ENCODE results near the gene CILP.

CILP gene

DNA sequence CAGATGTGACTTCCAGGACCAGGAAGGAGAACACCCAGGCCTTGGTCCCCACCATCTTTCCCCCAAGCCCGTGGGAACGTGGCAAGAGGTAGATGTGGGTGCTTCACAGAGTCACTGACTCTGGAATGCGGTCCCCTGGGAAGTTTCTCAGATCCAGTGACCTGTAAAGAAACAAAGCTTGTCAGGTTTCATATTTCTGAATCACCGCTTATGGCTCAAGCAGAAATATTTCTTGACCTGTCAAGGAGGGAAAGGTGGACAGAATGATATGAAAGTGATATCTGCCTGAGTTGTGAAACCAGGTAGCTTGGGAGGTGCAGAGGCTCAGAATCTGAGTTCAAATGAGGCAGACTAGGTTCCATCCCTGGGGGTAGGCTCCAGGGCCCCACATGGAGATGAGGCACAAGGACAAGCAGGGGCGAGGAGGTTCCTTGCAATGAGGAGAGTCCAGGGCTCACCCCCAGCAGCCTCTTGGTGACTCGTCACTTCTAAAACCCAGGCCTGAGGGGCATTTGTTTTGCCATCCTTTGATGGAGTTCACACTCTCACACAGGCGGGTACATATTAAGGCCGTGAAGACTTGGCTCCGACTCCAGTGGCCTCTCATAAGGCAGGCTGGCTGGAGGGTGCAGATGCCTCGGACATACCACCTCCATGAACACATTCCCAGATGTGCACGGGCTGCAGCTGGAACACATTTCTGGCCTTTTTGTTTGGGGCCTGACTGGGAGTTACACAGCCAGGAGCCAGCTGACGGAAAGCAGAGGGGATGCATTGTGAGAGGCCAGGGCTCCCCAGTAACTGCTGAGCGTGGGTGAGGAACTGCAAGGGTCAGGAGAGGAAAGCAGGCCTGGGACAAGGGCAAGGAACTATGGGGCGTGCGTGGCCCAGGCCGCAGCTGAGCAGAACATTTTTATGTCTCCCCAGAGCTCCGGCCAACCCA lies 1.3 kb downstream of the CILP start:
- Histone ChIP-seq H3K4me3 (ENCODE audit: low read depth in 1 of 5, low read length in 5 of 5) (peak overlapping the region in 2 of 5 donors; percentile 45 to 47), H3K9me3 (ENCODE audit: control insufficient read depth in 5 of 5, low read length in 5 of 5) (no peaks in the 10 kb centered on the region), H3K27ac (ENCODE audit: low read depth, low read length) (peak overlapping the region; percentile 30), H3K36me3 (ENCODE audit: control insufficient read depth in 5 of 5, insufficient read depth in 5 of 5, low read length in 5 of 5) (no peaks in the 10 kb centered on the region), H3K9ac (ENCODE audit: low read length in 5 of 5) (no peak overlapping the region), H3K27me3 (ENCODE audit: control insufficient read depth in 5 of 5, insufficient read depth in 4 of 5, low read length in 5 of 5) (no peaks in the 10 kb centered on the region), H3K4me1 (ENCODE audit: control insufficient read depth in 5 of 5, insufficient read depth in 5 of 5, low read length in 5 of 5) (peaks cover 6 to 33% (median 21%) of the 10 kb centered on the region in 5 donors)

DNA sequence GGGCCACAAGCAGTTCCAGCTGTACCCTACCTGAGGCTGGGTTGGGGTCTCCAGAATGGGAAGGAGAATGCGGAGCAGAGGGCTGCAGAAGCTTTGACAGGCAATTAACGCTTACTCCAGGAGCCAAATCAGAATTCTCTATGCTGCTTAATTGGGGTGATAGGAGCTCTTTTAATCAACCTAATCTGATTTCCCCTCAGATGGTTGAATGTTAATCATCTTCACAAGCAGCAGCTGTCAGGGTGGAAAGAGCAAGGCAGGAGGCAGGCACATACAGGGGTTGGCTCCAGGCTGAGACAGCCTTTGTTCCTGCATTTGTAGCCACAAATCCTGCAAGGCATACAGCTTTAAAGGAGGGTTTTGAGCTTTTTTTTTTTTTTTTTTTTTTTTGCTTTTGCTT lies 2.6 kb downstream of the CILP start:
- no peaks in the 10 kb centered on the region for H3K27me3 ChIP-seq (ENCODE audit: control insufficient read depth in 5 of 5, insufficient read depth in 4 of 5, low read length in 5 of 5)
- H3K9me3 ChIP-seq (ENCODE audit: control insufficient read depth in 5 of 5, low read length in 5 of 5), result no peaks in the 10 kb centered on the region
- H3K9ac ChIP-seq (ENCODE audit: low read length in 5 of 5), result no peak overlapping the region
- H3K36me3 ChIP-seq (ENCODE audit: control insufficient read depth in 5 of 5, insufficient read depth in 5 of 5, low read length in 5 of 5), result no peaks in the 10 kb centered on the region
- H3K4me3 ChIP-seq (ENCODE audit: low read depth in 1 of 5, low read length in 5 of 5), result no peak overlapping the region
- no peak overlapping the region for H3K27ac ChIP-seq (ENCODE audit: low read depth, low read length)
- H3K4me1 ChIP-seq (ENCODE audit: control insufficient read depth in 5 of 5, insufficient read depth in 5 of 5, low read length in 5 of 5), result peaks cover 6 to 29% (median 20%) of the 10 kb centered on the region in 5 donors

DNA sequence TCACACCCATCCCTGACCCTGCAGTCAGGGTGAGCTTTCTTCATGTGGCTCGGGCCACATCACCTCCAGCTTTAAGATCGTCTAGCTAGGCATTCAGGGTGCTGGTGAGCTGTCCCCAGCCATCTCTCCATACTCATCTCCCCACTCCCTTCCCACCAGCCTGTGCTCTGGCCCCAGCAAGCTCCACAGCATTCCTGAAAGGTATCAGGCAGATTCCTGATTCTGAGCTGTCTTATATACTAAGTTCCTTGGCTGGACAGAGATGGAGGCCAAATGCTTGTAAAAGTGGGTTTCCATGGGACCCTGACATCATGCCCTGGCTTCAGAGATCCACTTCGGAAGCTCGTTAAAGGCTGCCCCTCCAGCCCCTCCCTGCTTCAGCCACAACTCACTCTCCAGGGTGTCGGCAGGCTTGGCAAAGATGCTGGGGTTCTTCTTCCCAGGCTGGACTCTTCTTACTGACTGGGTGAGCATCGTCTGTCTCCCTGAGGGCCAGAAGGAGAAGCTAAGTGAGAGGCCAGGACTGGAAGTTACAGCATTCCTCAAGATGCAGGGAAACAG lies 3.9 kb downstream of the CILP start:
- Histone ChIP-seq H3K9ac (ENCODE audit: low read length in 5 of 5) (no peak overlapping the region), H3K9me3 (ENCODE audit: control insufficient read depth in 5 of 5, low read length in 5 of 5) (no peaks in the 10 kb centered on the region), H3K36me3 (ENCODE audit: control insufficient read depth in 5 of 5, insufficient read depth in 5 of 5, low read length in 5 of 5) (no peaks in the 10 kb centered on the region), H3K4me1 (ENCODE audit: control insufficient read depth in 5 of 5, insufficient read depth in 5 of 5, low read length in 5 of 5) (peaks cover 4 to 19% (median 12%) of the 10 kb centered on the region in 5 donors), H3K4me3 (ENCODE audit: low read depth in 1 of 5, low read length in 5 of 5) (no peak overlapping the region), H3K27ac (ENCODE audit: low read depth, low read length) (no peak overlapping the region), H3K27me3 (ENCODE audit: control insufficient read depth in 5 of 5, insufficient read depth in 4 of 5, low read length in 5 of 5) (no peaks in the 10 kb centered on the region)

DNA sequence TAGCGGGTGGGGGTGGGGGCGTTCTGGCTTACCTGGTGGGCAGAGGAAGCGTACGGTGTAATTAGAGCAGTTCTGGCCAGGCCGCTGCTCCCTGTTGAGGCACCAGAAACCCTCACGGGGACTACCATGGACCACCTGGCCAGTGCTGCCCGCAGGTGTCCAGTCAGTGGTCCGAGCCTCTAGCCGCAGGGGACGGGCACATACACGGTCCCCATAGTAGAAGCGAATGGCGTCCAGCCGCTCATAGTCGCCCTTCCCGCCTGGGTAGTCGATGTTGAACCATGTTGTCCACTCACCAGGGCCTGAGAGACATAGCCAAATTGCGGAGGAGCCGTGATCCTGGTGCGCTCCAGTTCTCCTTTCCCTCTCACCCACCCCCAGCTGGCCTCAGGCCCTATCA lies 4.5 kb downstream of the CILP start:
- Histone ChIP-seq H3K9ac (ENCODE audit: low read length in 5 of 5) (no peak overlapping the region), H3K4me3 (ENCODE audit: low read depth in 1 of 5, low read length in 5 of 5) (no peak overlapping the region), H3K27ac (ENCODE audit: low read depth, low read length) (no peak overlapping the region), H3K4me1 (ENCODE audit: control insufficient read depth in 5 of 5, insufficient read depth in 5 of 5, low read length in 5 of 5) (peaks cover under 1 to 13% (median 6%) of the 10 kb centered on the region in 5 donors), H3K36me3 (ENCODE audit: control insufficient read depth in 5 of 5, insufficient read depth in 5 of 5, low read length in 5 of 5) (peaks cover 0 to 2% (median 0%) of the 10 kb centered on the region in 5 donors), H3K27me3 (ENCODE audit: control insufficient read depth in 5 of 5, insufficient read depth in 4 of 5, low read length in 5 of 5) (no peaks in the 10 kb centered on the region), H3K9me3 (ENCODE audit: control insufficient read depth in 5 of 5, low read length in 5 of 5) (no peaks in the 10 kb centered on the region)

DNA sequence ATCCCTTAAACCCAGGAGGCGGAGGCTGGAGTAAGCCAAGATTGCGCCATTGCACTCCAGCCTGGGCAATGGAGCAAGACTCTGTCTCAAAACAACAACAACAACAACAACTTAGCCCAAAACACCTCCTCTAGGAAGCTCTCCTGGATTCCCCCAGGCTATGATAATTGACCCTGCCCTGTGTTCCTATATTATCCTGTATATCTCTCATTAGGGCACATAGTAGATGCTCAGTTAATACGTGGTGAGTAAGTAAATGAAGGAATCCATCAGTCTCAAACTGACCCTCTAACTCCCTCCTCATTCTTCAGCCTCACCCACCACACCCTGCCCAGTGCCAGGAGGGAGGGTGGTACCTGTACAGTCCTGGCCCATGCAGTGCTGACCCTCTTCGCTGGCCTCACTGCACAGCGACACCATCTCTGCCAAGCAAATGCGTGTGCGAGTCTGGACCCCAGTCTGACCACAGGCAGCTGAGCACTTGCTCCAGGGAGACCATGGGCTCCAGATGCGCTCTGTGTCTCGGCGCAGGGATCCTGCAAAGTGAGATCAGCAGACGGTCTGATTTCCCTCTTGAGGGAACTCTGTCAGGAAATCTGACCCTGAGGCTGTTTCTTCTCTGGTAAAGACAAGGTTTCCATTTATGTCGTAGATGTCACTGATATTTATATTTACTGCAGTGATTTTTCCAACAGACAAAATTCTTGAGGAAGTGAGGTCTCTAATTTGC lies 6.2 kb downstream of the CILP start:
- peaks cover 0 to 3% (median 0%) of the 10 kb centered on the region in 5 donors for H3K36me3 ChIP-seq (ENCODE audit: control insufficient read depth in 5 of 5, insufficient read depth in 5 of 5, low read length in 5 of 5)
- no peaks in the 10 kb centered on the region for H3K9me3 ChIP-seq (ENCODE audit: control insufficient read depth in 5 of 5, low read length in 5 of 5)
- no peaks in the 10 kb centered on the region for H3K4me1 ChIP-seq (ENCODE audit: control insufficient read depth in 5 of 5, insufficient read depth in 5 of 5, low read length in 5 of 5)
- H3K9ac ChIP-seq (ENCODE audit: low read length in 5 of 5), result no peak overlapping the region
- H3K27ac ChIP-seq (ENCODE audit: low read depth, low read length), result no peak overlapping the region
- no peak overlapping the region for H3K4me3 ChIP-seq (ENCODE audit: low read depth in 1 of 5, low read length in 5 of 5)
- no peaks in the 10 kb centered on the region for H3K27me3 ChIP-seq (ENCODE audit: control insufficient read depth in 5 of 5, insufficient read depth in 4 of 5, low read length in 5 of 5)

DNA sequence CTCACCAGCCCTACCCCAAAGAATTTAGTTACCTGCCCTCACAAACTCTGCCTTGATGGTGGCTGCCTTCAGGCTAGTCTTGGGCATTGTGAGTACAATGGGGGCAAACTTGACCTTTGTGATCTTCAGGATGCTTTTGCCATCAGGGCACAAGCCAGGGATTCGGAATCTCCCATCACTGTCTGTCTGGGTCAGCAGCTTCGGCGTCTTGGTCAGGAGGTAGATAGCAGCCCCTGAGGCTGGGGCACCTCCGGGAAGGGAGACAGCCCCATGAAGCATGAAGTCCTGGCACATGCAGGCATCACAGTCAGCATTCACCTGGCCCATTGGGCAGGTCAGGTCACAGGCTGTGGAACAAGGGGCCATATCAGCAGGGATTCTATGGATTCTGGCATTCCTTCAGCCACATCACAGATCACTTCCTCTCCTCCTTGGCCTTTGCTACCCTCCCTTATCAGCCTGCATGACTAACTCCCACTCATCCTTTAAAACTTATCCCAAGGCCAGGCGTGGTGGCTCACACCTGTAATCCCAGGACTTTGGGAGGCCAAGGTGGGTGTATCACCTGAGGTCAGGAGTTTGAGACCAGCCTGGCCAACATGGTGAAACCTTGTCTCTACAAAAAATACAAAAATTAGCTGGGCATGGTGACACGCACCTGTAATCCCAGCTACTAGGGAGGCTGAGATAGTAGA lies 6.9 kb downstream of the CILP start:
- H3K27me3 ChIP-seq (ENCODE audit: control insufficient read depth in 5 of 5, insufficient read depth in 4 of 5, low read length in 5 of 5), result no peaks in the 10 kb centered on the region
- no peak overlapping the region for H3K9ac ChIP-seq (ENCODE audit: low read length in 5 of 5)

DNA sequence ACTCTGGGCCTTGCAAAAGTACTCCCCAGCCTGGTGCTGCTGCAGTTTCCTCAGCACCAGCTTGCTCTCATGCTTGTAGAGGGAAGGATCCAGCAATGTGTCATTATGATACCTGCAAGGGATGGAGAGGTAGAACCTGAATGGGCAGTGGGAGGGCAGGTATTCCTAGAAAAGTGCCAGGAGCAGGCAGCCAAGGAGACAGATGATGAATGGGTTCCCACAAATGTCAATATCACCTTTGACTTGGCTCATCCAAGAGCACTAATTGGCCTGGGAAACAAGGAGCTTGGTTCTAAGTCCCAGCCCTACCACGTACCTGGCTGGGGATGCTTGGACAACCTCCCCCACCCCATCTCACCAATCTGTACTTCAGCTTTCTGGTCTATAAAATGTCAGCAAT lies 9.4 kb downstream of the CILP start:
- Histone ChIP-seq H3K9ac (ENCODE audit: low read length in 5 of 5) (no peak overlapping the region), H3K36me3 (ENCODE audit: control insufficient read depth in 5 of 5, insufficient read depth in 5 of 5, low read length in 5 of 5) (peaks cover 0 to 10% (median 0%) of the 10 kb centered on the region in 5 donors), H3K27me3 (ENCODE audit: control insufficient read depth in 5 of 5, insufficient read depth in 4 of 5, low read length in 5 of 5) (no peaks in the 10 kb centered on the region), H3K27ac (ENCODE audit: low read depth, low read length) (no peak overlapping the region), H3K9me3 (ENCODE audit: control insufficient read depth in 5 of 5, low read length in 5 of 5) (no peaks in the 10 kb centered on the region), H3K4me3 (ENCODE audit: low read depth in 1 of 5, low read length in 5 of 5) (no peak overlapping the region), H3K4me1 (ENCODE audit: control insufficient read depth in 5 of 5, insufficient read depth in 5 of 5, low read length in 5 of 5) (peaks cover 0 to 3% (median 0%) of the 10 kb centered on the region in 5 donors)

More for the DNA sequence above, 6.9 kb downstream of the CILP start:
- Histone ChIP-seq H3K4me1 (ENCODE audit: control insufficient read depth in 5 of 5, insufficient read depth in 5 of 5, low read length in 5 of 5) (no peaks in the 10 kb centered on the region), H3K9me3 (ENCODE audit: control insufficient read depth in 5 of 5, low read length in 5 of 5) (no peaks in the 10 kb centered on the region), H3K36me3 (ENCODE audit: control insufficient read depth in 5 of 5, insufficient read depth in 5 of 5, low read length in 5 of 5) (peaks cover 0 to 3% (median 0%) of the 10 kb centered on the region in 5 donors), H3K27ac (ENCODE audit: low read depth, low read length) (no peak overlapping the region), H3K4me3 (ENCODE audit: low read depth in 1 of 5, low read length in 5 of 5) (no peak overlapping the region)

DNA sequence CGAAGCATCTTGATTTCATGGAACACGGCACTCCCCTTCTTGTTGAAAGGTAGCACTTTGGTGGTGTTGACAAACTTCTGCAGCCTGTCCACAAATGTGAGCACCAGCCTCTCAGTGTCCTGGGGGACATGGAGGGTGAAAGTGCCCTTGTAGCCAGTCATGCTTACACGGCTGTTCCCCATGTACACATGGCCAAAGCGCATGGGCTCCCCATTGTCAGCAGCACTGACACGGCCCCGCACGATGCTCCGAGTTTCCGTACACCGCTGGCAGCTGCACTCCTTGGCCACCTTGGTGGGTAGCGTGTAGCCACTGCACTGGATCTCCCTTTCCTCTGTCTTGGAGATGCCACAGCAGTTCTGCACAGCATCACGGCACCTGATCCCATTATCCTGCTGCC lies 12.7 kb downstream of the CILP start:
- Histone ChIP-seq H3K9ac (ENCODE audit: low read length in 5 of 5) (no peak overlapping the region), H3K36me3 (ENCODE audit: control insufficient read depth in 5 of 5, insufficient read depth in 5 of 5, low read length in 5 of 5) (peaks cover 0 to 11% (median 0%) of the 10 kb centered on the region in 5 donors), H3K27me3 (ENCODE audit: control insufficient read depth in 5 of 5, insufficient read depth in 4 of 5, low read length in 5 of 5) (no peaks in the 10 kb centered on the region), H3K27ac (ENCODE audit: low read depth, low read length) (no peak overlapping the region), H3K9me3 (ENCODE audit: control insufficient read depth in 5 of 5, low read length in 5 of 5) (no peaks in the 10 kb centered on the region), H3K4me1 (ENCODE audit: control insufficient read depth in 5 of 5, insufficient read depth in 5 of 5, low read length in 5 of 5) (peaks cover 0 to 14% (median 2%) of the 10 kb centered on the region in 5 donors), H3K4me3 (ENCODE audit: low read depth in 1 of 5, low read length in 5 of 5) (no peak overlapping the region)

DNA sequence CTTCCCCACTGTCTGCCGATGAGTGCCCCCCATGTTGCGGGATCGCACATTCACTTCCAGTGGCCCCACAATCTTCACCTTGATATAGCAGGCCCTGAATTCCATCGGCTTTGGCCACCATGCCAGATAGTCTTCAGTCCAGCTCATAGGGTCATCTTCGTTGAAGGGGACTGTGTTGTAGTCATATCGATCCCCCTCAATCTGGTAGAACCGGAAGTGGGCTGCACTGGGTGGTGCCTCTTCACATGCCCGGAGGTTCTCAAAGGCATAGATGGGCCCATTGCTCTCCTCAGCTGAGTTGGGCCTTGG lies 14.0 kb downstream of the CILP start:
- Histone ChIP-seq H3K36me3 (ENCODE audit: control insufficient read depth in 5 of 5, insufficient read depth in 5 of 5, low read length in 5 of 5) (peaks cover 0 to 11% (median 0%) of the 10 kb centered on the region in 5 donors), H3K9me3 (ENCODE audit: control insufficient read depth in 5 of 5, low read length in 5 of 5) (no peaks in the 10 kb centered on the region), H3K4me1 (ENCODE audit: control insufficient read depth in 5 of 5, insufficient read depth in 5 of 5, low read length in 5 of 5) (peaks cover 0 to 14% (median 2%) of the 10 kb centered on the region in 5 donors), H3K27ac (ENCODE audit: low read depth, low read length) (no peak overlapping the region), H3K9ac (ENCODE audit: low read length in 5 of 5) (no peak overlapping the region), H3K4me3 (ENCODE audit: low read depth in 1 of 5, low read length in 5 of 5) (no peak overlapping the region), H3K27me3 (ENCODE audit: control insufficient read depth in 5 of 5, insufficient read depth in 4 of 5, low read length in 5 of 5) (no peaks in the 10 kb centered on the region)
